IMR-90 (cell line): ENCODE data around the gene RASA1.

Experiments
- BHLHE40 ChIP-seq: fragments of 150-350 bp; IDR thresholded peaks from 2 replicates; pipeline ENCODE4 v1.6.1; 2016; ENCODE audit warnings: mild to moderate bottlenecking, low read depth, low read length
- CEBPB ChIP-seq: IDR thresholded peaks from 2 replicates; pipeline ENCODE4 v1.6.1; 2012; ENCODE audit warnings: low read depth, low read length, improper control_type of control experiment
- CHD1 ChIP-seq: IDR thresholded peaks from 2 replicates; pipeline ENCODE4 v1.6.1; 2012; ENCODE audit warnings: low read depth, low read length, improper control_type of control experiment
- MAZ ChIP-seq: IDR thresholded peaks from 2 replicates; pipeline ENCODE4 v1.6.1; 2012; ENCODE audit warnings: low read depth, mild to moderate bottlenecking, low read length, improper control_type of control experiment, moderate library complexity, borderline replicate concordance
- POLR2A ChIP-seq: IDR thresholded peaks from 2 replicates; pipeline ENCODE4 v1.6.1; 2012; ENCODE audit warnings: mild to moderate bottlenecking, low read depth, low read length
- RAD21 ChIP-seq: IDR thresholded peaks from 2 replicates; pipeline ENCODE4 v1.6.1; 2012; ENCODE audit warnings: low read length, improper control_type of control experiment
- RCOR1 ChIP-seq: IDR thresholded peaks from 2 replicates; pipeline ENCODE4 v1.6.1; 2012; ENCODE audit warnings: mild to moderate bottlenecking, low read length, improper control_type of control experiment; ENCODE audit not compliant: insufficient replicate concordance
- TF ChIP-seq, protein P1 (sequence below): conservative IDR thresholded peaks from 2 replicates; pipeline ENCODE4 v1.5.1; 2012; ENCODE audit warnings: mild to moderate bottlenecking, low read depth, low read length, improper control_type of control experiment
- TF ChIP-seq, protein P2 (sequence below): fragments of 150-350 bp; IDR thresholded peaks from 2 replicates; pipeline ENCODE4 v1.6.1; 2016; ENCODE audit warnings: low read depth, mild to moderate bottlenecking, low read length, moderate library complexity, borderline replicate concordance

DNA sequence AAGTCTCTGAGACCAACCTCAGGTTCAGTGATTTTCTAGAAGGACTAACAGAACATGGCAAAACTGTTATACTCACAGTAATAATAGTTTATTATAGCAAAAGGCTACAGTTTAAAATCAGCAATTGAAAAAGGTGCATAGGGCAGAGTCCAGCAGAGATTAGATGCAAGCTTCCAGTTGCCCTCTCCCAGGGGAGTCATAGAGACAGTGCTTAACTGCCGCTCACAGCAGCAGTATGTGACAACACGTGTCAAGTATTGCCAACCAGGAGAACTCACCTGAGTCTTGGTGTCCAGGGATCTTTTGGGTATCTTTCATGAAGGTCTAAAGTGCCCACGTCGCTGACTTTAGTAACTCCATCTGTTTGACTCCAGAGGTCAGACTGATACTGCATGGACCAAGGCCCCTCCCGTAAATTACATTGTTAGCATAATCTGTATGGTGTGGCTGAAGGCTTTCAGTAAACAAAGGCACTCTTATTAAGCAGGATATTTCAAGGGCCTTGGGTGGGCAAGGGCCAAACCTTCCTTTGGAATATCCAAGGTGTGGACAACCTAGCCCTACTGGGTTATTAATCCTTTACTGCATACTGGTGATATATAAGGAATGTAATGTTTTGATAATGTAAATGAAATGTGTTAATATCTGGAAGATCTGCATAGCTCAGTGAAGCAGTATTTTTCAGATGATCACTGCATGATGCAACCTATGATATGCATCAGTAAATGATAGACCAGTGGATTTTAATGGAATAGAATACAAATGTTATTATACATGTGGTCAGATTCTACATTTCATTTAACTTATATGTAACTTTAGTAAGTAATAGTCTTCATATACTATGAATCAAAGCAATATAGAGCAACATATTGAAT is 44.0 kb downstream of the RASA1 start:
- no peak for TF ChIP-seq RAD21
- TF ChIP-seq, protein P1, sequence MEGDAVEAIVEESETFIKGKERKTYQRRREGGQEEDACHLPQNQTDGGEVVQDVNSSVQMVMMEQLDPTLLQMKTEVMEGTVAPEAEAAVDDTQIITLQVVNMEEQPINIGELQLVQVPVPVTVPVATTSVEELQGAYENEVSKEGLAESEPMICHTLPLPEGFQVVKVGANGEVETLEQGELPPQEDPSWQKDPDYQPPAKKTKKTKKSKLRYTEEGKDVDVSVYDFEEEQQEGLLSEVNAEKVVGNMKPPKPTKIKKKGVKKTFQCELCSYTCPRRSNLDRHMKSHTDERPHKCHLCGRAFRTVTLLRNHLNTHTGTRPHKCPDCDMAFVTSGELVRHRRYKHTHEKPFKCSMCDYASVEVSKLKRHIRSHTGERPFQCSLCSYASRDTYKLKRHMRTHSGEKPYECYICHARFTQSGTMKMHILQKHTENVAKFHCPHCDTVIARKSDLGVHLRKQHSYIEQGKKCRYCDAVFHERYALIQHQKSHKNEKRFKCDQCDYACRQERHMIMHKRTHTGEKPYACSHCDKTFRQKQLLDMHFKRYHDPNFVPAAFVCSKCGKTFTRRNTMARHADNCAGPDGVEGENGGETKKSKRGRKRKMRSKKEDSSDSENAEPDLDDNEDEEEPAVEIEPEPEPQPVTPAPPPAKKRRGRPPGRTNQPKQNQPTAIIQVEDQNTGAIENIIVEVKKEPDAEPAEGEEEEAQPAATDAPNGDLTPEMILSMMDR = no peak
- TF ChIP-seq POLR2A = no peak
- TF ChIP-seq MAZ = no peak
- peak; percentile 67 for TF ChIP-seq CEBPB
- no peak for TF ChIP-seq BHLHE40
- no peak for TF ChIP-seq RCOR1
- TF ChIP-seq, protein P2, sequence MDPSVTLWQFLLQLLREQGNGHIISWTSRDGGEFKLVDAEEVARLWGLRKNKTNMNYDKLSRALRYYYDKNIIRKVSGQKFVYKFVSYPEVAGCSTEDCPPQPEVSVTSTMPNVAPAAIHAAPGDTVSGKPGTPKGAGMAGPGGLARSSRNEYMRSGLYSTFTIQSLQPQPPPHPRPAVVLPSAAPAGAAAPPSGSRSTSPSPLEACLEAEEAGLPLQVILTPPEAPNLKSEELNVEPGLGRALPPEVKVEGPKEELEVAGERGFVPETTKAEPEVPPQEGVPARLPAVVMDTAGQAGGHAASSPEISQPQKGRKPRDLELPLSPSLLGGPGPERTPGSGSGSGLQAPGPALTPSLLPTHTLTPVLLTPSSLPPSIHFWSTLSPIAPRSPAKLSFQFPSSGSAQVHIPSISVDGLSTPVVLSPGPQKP = no peak
- no peak for TF ChIP-seq CHD1
